OCI-LY3 (cell line): ENCODE results near the gene CD300LD.

Experiments
- EZH2phosphoT487 ChIP-seq: fragments of 200-600 bp; shearing (Covaris generic); IDR thresholded peaks from 2 replicates; pipeline ENCODE4 v1.6.1; 2018; ENCODE audit warnings: antibody characterized with exemption, mixed run types, low read depth
- TF ChIP-seq, protein P1 (sequence below): fragments of 200-600, 300-600 bp; sonication (generic); IDR thresholded peaks from 2 replicates; pipeline ENCODE4 v1.5.1; 2014; ENCODE audit warnings: antibody characterized with exemption, low read length, low read depth

DNA sequence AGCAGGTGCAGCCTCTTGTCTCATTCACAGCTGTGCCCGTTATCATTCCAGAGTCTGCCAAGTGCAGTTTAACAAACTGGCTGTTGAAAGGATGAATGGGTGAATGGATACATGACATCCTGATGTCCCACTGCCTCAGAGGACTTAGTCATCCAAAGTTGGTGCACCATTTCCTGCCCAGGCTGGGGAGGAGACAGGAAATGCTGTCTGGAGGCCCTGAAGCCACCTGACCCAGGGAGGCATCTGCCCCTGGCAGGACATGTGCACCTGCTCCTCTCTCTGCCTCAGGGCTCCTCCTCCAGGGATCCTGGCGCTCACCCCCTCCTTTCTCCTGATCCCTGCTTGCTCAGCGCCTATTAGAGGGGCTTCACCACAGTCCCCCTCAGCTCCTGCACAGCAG, 44.3 kb downstream of the CD300LD start:
- TF ChIP-seq, protein P1, sequence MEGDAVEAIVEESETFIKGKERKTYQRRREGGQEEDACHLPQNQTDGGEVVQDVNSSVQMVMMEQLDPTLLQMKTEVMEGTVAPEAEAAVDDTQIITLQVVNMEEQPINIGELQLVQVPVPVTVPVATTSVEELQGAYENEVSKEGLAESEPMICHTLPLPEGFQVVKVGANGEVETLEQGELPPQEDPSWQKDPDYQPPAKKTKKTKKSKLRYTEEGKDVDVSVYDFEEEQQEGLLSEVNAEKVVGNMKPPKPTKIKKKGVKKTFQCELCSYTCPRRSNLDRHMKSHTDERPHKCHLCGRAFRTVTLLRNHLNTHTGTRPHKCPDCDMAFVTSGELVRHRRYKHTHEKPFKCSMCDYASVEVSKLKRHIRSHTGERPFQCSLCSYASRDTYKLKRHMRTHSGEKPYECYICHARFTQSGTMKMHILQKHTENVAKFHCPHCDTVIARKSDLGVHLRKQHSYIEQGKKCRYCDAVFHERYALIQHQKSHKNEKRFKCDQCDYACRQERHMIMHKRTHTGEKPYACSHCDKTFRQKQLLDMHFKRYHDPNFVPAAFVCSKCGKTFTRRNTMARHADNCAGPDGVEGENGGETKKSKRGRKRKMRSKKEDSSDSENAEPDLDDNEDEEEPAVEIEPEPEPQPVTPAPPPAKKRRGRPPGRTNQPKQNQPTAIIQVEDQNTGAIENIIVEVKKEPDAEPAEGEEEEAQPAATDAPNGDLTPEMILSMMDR: no peak
- TF ChIP-seq EZH2phosphoT487: no peak
